ENCODE data around the gene TNFSF12.

The TNFSF12 gene

GRCh38 chr17:7572588-7573323, 23.9 kb downstream of the TNFSF12 start:
- DNase-seq: peak; percentile 80

DNA sequence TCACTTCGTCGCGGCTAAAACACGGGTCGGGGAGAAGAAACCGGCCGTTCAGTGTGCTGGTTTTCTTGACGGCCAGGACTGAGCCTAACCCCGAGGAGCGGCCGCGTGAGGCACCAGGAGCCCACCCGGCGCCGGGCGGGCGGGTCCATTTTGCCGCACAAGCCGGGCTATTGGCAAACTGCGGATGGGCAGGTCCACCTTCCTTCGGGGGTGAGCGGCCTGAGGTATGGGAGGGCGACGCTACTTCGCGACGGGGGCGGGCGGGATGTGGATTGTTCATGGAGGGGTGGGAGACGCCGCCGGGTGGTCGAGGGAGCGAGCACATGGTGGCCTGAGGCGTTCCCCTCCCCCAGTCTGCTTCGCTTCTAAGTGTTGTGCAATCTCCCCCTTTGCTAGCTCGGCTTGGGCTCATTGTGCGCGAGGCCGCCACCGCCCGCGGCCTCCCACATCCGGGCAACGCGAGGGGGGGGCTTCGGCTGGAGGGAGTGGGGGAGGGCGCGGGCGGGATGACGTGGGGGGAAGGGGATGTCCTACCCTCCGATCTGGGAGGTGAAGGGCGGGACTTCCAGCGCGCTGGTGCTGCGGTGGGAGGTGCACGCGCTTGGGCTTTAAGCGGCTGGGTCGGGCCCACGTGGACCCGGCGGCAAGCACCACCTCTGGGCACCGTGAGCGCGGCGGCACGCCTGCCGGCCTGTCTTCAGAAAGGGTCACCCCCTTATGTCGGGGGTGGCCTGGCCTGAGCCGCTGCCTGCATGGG, 24.6 kb downstream of the TNFSF12 start:
- peak; percentile 56 for DNase-seq

- DNase-seq: no peak
Observed at GRCh38 chr17:7574176-7574953, 25.5 kb downstream of the TNFSF12 start.

DNA sequence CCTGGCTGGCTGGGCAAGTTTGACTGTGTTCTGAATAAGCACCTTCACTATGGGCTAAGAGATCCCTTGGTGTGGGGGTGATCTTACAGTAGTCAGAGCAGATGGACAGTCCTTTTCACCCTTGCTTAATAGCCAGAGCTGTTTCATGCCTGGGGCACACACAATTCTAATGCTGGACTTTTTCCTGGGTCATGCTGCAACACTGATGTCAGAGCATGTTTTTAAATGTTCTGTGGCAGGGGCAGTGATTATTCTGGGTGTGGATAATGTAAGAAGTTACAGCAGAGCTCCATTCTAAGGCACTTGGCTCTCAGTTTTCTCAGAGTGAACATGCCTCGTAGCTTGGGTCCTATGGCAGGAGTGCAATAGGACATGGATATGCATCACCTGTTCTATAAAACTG, 26.6 kb downstream of the TNFSF12 start:
- DNase-seq: no peak

DNA sequence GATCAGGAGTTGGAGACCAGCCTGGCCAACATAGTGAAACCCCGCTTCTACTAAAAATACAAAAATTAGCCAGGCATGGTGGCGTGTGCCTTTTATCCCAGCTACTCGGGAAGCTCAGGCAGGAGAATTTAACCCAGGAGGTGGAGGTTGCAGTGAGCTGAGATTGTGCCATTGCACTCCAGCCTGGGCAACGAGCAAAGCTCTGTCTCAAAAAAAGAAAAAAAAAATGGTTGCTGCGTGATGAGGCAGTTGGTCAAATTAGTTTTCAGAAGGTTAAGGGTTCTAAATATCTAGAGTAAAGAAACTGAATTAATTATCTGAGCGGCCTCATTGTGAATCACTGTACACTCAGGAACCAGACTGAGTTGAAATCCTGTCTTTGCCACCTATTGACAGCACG, 27.1 kb downstream of the TNFSF12 start:
- DNase-seq: no peak

DNA sequence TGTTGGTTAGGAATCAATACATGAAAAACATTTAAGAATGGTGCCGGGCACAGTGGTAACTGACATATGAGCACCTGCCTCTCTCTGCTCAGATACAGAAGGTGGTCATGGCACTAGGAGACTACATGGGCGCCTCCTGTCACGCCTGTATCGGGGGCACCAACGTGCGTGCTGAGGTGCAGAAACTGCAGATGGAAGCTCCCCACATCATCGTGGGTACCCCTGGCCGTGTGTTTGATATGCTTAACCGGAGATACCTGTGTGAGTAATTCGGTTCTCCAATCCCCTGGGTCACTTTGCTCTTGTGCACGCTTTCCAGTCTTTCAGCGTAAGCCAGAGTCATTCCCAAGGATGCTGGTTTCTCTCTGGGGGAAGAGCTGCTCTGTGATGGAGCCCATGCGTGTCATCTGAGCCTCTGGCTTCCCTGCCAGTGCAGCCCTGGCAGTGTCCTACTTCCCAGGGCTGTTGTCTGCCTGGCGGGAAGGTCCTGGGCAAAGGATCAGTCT, 27.6 kb downstream of the TNFSF12 start:
- no peak for DNase-seq

DNA sequence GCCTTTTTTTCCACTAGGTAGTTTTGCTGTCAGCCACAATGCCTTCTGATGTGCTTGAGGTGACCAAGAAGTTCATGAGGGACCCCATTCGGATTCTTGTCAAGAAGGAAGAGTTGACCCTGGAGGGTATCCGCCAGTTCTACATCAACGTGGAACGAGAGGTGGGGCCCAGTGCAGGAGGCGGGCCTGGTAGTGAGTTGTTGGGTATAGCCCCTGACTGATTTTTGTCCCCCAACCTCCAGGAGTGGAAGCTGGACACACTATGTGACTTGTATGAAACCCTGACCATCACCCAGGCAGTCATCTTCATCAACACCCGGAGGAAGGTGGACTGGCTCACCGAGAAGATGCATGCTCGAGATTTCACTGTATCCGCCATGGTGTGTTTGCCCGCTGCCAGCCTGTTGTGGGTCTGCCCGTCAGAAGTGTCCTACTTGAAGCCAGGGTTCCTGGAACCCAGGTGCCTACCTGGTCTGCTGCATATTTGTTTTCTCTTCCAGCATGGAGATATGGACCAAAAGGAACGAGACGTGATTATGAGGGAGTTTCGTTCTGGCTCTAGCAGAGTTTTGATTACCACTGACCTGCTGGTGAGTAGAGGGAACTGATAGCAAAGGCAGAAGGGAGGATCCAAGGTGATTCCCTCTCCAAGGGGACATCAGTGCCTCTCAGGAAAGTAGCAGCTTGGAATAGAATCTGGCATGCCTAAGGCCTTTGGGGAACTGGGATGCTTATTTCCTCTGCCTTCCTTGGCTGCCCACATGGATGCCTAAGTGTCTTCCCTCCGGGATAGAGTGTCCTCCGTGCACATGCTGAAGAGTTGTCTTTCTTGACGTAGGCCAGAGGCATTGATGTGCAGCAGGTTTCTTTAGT, 28.7 kb downstream of the TNFSF12 start:
- no peak for DNase-seq

- DNase-seq: peak; percentile 11
Observed at GRCh38 chr17:7579001-7579833, 30.4 kb downstream of the TNFSF12 start, which contains the start of gene CD68. CD68 (plus strand) TSS chr17:7579638; CDS start chr17:7579678, 40 bp downstream.

DNA sequence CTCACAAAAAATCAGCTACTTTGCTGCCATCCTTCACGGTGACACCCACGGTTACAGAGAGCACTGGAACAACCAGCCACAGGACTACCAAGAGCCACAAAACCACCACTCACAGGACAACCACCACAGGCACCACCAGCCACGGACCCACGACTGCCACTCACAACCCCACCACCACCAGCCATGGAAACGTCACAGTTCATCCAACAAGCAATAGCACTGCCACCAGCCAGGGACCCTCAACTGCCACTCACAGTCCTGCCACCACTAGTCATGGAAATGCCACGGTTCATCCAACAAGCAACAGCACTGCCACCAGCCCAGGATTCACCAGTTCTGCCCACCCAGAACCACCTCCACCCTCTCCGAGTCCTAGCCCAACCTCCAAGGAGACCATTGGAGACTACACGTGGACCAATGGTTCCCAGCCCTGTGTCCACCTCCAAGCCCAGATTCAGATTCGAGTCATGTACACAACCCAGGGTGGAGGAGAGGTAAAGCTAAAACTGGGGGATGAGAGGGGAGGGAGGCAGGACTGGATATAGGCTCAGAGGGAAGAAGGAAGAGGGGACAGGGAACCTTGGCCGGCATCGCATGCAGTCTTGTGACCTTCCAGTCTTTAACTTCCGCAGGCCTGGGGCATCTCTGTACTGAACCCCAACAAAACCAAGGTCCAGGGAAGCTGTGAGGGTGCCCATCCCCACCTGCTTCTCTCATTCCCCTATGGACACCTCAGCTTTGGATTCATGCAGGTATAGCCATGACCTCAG, 31.2 kb downstream of the TNFSF12 start:
- no peak for DNase-seq

DNA sequence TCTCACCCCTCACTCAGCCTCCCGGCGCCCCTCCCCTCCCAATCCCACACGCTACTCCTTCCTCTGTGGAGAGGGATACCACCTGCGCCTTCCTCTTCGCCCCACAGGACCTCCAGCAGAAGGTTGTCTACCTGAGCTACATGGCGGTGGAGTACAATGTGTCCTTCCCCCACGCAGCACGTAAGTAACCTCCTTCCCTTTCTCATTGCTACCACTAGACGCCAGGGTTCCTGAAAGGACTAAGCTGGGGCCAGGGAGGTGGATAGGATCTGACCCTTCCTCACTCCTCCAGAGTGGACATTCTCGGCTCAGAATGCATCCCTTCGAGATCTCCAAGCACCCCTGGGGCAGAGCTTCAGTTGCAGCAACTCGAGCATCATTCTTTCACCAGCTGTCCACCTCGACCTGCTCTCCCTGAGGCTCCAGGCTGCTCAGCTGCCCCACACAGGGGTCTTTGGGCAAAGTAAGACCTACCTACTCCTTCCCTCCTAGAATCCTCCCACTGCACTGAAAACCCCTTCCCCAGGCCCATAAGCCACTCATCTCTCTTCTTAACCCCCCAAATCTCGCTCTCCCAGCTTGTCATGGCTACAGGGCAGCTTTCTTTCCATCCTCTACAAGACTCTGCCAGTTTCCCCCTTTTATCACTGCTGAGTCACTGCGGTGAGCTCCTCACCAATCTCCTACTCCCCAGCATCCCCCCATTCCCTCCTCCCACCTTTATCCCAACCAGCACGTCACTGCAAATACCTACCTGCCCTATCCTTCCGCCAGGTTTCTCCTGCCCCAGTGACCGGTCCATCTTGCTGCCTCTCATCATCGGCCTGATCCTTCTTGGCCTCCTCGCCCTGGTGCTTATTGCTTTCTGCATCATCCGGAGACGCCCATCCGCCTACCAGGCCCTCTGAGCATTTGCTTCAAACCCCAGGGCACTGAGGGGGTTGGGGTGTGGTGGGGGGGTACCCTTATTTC, 32.0 kb downstream of the TNFSF12 start:
- no peak for DNase-seq

- no peak for DNase-seq
Observed at GRCh38 chr17:7582396-7583252, 33.8 kb downstream of the TNFSF12 start.

DNA sequence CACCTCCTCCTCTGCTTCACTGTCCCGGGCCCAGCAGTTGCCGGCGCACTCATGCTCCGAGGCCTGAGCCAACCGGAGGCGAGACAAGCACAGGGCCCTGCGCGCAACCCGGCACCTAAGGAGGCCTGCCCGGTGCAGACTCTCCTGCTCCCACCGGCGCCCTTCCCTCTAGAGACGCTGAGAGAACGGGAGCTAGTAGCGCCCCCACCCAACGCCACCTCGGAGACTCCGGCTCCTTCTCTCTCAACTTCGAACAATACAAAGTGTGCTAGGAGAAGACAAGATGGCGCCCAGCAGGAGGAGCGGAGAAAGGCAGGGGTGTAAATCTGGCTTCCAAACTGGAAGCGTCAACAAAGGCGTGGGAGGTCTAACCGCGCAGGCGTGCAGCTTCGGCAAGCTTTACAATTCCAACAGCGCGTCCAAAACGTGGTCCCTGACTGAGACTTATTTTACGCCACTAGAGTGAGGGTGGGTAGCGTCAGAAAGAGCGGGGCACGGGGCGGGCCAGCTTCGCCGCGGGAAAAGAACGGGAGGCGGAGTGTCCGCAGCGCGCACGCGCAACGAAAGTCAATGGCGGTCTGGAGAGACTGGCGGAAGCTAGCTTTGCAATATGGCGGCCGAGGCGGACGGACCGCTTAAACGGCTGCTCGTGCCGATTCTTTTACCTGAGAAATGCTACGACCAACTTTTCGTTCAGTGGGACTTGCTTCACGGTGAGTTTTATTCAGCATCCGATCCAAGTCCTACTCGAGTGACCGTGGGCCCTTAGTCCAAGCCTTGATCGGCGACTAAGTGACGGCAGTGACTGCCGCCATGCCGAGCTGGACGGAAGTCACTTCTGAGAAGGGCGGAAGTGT, 34.6 kb downstream of the TNFSF12 start, which contains the start of gene MPDU1:
MPDU1 (plus strand) TSS at position 600 of the 857 bp plus-strand sequence; CDS start at position 611, 11 bp downstream.
- DNase-seq: peak; percentile 64

DNA sequence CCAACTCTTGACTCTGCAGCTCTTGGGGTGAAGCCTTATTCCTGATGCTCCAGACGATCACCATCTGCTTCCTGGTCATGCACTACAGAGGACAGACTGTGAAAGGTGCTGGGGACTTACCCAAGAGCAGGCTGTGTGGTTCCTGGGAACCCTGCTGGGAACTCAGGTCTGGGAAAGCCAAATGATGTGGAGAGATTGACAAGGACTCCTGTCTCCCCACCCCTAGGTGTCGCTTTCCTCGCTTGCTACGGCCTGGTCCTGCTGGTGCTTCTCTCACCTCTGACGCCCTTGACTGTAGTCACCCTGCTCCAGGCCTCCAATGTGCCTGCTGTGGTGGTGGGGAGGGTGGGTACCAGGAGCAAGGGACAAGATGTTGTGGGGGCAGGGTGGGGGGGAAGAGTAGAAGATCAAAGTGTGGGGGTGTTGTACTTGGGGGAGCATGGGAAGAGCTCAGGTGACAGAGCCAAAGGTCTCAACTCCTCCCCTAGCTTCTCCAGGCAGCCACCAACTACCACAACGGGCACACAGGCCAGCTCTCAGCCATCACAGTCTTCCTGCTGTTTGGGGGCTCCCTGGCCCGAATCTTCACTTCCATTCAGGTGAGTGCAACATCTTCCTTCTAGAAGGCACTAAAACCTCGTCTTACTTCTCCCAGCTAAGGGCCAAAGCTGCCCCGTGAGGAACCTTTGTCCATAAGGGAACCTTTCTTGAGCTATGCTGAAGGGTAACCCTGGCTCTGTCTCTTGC, 38.0 kb downstream of the TNFSF12 start:
- no peak for DNase-seq

- no peak for DNase-seq
Observed at GRCh38 chr17:7587420-7588151, 38.7 kb downstream of the TNFSF12 start.

DNA sequence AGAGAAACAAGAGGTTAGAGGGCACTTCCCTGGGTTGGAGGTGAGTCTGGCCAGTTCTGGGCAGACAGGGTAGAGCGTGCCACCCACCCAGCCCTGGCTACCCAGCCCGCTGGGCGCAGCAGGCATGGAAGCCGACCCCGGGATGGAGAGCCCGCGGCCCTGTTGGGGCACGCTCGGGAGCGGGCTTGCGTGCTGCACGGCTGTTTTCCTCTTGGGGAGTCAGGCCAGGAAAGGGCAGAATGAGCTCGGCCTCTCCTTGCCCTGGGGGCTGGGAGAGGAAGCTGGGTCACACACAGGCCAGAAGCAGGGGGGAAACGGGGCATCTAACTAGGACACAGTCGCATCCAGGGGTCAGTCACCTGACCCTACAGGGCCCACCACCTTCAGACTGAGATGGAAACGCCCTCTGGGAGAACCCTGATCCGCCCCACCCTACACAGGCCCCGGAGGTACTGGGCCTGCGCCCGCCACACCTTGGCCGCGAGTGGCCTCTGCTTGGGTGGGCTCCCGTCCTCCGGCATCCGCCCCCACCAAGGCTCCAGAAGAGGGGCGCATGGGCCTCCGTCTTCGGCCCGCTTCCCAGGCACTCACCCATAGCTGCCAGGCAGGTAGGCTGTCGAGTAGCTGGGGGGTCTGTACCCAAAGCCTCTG, 39.8 kb downstream of the TNFSF12 start:
- no peak for DNase-seq
